ENCODE measurements around the gene IKZF1.

Gene IKZF1

GRCh38 chr7:50295133-50295532 lies 9.4 kb upstream of the IKZF1 start:
- no peak for FAIRE-seq
- no peak for DNase-seq (ENCODE audit: insufficient read length, low spot score)
- TF ChIP-seq, protein P1, sequence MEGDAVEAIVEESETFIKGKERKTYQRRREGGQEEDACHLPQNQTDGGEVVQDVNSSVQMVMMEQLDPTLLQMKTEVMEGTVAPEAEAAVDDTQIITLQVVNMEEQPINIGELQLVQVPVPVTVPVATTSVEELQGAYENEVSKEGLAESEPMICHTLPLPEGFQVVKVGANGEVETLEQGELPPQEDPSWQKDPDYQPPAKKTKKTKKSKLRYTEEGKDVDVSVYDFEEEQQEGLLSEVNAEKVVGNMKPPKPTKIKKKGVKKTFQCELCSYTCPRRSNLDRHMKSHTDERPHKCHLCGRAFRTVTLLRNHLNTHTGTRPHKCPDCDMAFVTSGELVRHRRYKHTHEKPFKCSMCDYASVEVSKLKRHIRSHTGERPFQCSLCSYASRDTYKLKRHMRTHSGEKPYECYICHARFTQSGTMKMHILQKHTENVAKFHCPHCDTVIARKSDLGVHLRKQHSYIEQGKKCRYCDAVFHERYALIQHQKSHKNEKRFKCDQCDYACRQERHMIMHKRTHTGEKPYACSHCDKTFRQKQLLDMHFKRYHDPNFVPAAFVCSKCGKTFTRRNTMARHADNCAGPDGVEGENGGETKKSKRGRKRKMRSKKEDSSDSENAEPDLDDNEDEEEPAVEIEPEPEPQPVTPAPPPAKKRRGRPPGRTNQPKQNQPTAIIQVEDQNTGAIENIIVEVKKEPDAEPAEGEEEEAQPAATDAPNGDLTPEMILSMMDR (IDR thresholded peaks at IDR 0.05; ENCODE audit: insufficient read depth, missing control alignments): no peak

- TF ChIP-seq, protein P1 (IDR thresholded peaks at IDR 0.05; ENCODE audit: insufficient read depth, missing control alignments): no peak
- no peak for DNase-seq (ENCODE audit: insufficient read length, low spot score)
- FAIRE-seq: no peak
These were observed 7.7 kb upstream of the IKZF1 start for GRCh38 chr7:50296799-50297198.

- no peak for FAIRE-seq
- no peak for DNase-seq (ENCODE audit: insufficient read length, low spot score)
- TF ChIP-seq, protein P1 (IDR thresholded peaks at IDR 0.05; ENCODE audit: insufficient read depth, missing control alignments): no peak
These were observed 5.5 kb upstream of the IKZF1 start for GRCh38 chr7:50298811-50299562.

GRCh38 chr7:50300336-50300735 lies 4.2 kb upstream of the IKZF1 start:
- FAIRE-seq (no peak), DNase-seq (ENCODE audit: insufficient read length, low spot score) (no peak)
- TF ChIP-seq, protein P1 (IDR thresholded peaks at IDR 0.05; ENCODE audit: insufficient read depth, missing control alignments): no peak

- DNase-seq (ENCODE audit: insufficient read length, low spot score) (no peak), FAIRE-seq (no peak)
- TF ChIP-seq, protein P1 (IDR thresholded peaks at IDR 0.05; ENCODE audit: insufficient read depth, missing control alignments): no peak
These were observed 1.8 kb upstream of the IKZF1 start for GRCh38 chr7:50302486-50303334.

DNA sequence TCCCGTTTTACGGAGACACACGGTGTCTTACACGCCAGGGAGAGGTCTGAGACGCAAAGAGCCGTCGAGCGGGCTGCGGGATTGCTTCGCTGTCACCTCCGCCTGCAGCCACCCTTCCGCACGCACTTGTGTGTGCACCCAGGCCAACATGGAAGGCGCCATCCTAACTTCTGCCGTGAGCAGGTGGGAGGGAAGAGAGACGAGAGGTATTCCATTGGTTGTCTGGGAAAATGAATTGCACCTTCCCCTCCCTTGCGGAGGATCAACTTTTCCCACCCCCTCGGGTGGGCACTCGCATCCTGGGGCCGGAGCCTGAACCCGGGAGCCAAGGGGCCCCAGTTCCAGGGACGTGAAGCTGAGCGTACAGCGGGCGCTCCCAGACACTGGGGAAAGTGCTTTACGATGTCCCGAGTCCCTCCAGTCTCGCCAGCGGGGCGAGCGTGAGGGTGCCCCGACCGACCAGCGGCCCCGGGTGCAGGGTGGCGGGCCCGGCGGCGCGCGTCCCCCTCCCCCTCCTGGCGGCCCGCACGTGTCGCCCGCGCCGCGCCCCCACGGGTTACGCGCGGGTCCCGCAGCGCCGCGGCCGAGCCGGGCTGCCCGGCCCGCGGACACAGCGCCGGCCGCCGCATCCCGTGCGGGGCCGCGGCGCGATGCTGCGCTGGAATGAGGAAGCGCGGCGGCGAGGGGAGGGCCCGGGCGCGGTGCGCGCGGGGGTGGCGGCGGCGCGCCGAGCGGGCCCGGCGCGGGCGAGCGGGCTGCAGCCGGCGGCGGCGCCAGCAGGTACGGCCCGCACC lies 984 bp upstream of the IKZF1 start:
- TF ChIP-seq, protein P1 (IDR thresholded peaks at IDR 0.05; ENCODE audit: insufficient read depth, missing control alignments): no peak
- DNase-seq (ENCODE audit: insufficient read length, low spot score) (no peak), FAIRE-seq (no peak)

Data from D721Med (cell line).